Measurements from ENCODE around the gene PRKAR1B. TPM values are rescaled to one million over a fixed set of nuclear protein-coding genes. Genes with fewer than 3 reads are reported as not detected.

Gene PRKAR1B
- total and polyA plus RNA-seq, 2 donors: 12.3 to 13.7 TPM

- Histone ChIP-seq H3K4me1 (ENCODE audit: insufficient read depth) (no peaks in the 10 kb centered on the region), H3K27ac (ENCODE audit: low read depth) (no peak overlapping the region), H3K36me3 (ENCODE audit: insufficient read depth) (no peaks in the 10 kb centered on the region), H3K4me3 (ENCODE audit: low read depth, low read length) (no peak overlapping the region)
- DNase-seq (ENCODE audit: extremely low spot score): no peak
- WGBS: 71% methylated on average over 23 of the region's 23 CpGs
Observed at GRCh38 chr7:698515-699475, 28.3 kb downstream of the PRKAR1B start.

- no peak overlapping the region for H3K4me3 ChIP-seq (ENCODE audit: low read depth, low read length)
- H3K4me1 ChIP-seq (ENCODE audit: insufficient read depth): no peaks in the 10 kb centered on the region
- 72% methylated on average over 29 of the region's 29 CpGs for WGBS
- no peak for DNase-seq (ENCODE audit: extremely low spot score)
- H3K36me3 ChIP-seq (ENCODE audit: insufficient read depth): no peaks in the 10 kb centered on the region
- H3K27ac ChIP-seq (ENCODE audit: low read depth): no peak overlapping the region
Observed at GRCh38 chr7:696812-697551, 30.1 kb downstream of the PRKAR1B start.

GRCh38 chr7:696426-696811, 30.7 kb downstream of the PRKAR1B start:
- H3K36me3 ChIP-seq (ENCODE audit: insufficient read depth): no peaks in the 10 kb centered on the region
- DNase-seq (ENCODE audit: extremely low spot score): no peak
- WGBS: 93% methylated on average over 9 of the region's 9 CpGs
- H3K4me3 ChIP-seq (ENCODE audit: low read depth, low read length): no peak overlapping the region
- H3K4me1 ChIP-seq (ENCODE audit: insufficient read depth): no peaks in the 10 kb centered on the region
- H3K27ac ChIP-seq (ENCODE audit: low read depth): no peak overlapping the region

GRCh38 chr7:693280-693679, 33.8 kb downstream of the PRKAR1B start:
- WGBS: 94% methylated on average over 22 of the region's 22 CpGs
- Histone ChIP-seq H3K36me3 (ENCODE audit: insufficient read depth) (no peaks in the 10 kb centered on the region), H3K4me1 (ENCODE audit: insufficient read depth) (no peaks in the 10 kb centered on the region), H3K27ac (ENCODE audit: low read depth) (no peak overlapping the region), H3K4me3 (ENCODE audit: low read depth, low read length) (no peak overlapping the region)
- DNase-seq (ENCODE audit: extremely low spot score): no peak

DNA sequence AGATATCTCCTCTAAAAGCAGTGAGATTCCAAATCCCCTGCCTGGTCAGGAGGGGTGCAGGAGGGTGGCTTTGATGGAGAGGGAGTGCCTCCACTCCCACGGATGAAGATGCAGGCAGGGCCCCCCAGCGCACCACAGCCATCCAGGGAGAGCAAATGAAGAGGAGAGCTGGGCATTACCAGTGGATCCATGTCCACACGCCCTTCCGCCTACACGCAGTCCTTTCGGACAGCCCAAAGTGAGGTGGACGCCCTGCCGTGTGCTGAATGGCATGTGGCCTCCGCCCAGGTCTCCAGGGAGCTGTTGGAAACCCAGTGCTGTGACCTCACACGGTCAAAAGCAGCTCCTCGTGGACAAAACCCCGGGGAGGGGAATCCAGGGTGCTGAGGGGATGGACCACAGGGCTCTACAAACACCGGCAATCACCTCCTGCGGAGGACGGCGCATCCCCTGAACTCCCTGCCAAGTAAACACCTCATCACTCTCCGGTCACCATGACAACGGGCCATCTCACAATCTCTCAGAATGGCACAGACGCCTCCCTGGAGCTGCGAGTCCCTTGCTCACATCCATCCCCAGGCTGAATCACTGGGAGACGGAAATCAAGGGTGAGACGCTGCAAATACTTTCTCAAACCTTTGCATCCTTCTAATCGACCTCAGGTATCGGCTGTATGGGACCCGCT, 35.6 kb downstream of the PRKAR1B start:
- no peak for DNase-seq (ENCODE audit: extremely low spot score)
- no peak overlapping the region for H3K4me3 ChIP-seq (ENCODE audit: low read depth, low read length)
- H3K27ac ChIP-seq (ENCODE audit: low read depth): no peak overlapping the region
- no peaks in the 10 kb centered on the region for H3K4me1 ChIP-seq (ENCODE audit: insufficient read depth)
- WGBS: 96% methylated on average over 25 of the region's 25 CpGs
- no peaks in the 10 kb centered on the region for H3K36me3 ChIP-seq (ENCODE audit: insufficient read depth)

DNA sequence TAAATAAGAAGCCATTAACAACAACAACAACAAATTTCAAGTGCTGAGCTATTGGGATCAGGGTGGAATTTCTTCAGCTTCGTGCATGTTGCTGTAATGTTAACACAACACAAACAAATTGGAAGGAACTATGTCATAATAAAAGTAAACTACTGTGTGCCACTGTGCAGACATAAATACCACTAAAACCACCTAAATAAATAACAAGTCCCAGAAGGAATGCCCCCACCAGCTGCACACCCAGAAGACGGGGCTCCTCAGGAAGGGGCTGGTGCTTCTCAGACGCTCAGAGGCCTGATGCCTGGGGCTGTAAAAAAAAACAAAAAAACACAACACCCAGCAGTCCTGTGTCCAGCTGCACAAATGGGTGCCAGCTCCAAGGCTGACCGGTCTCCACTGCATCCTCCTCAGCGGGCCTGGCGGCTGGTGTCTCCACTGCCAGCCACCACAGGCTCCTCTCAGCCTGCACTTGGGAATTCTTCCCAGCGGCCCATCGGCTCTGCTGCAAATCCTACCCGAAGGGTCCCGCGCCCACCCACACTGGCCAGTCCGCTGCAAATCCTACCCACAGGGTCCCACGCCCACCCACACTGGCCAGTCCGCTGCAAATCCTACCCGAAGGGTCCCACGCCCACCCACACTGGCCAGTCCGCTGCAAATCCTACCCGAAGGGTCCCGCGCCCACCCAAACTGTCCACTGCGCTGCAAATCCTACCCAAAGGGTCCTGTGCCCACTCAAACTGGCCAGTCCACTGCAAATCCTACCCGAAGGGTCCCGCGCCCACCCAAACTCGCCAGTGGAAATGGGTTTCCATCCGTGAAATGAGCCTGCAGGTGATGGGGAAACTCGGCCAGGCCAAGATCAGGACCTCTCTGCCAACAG, 36.4 kb downstream of the PRKAR1B start:
- no peaks in the 10 kb centered on the region for H3K4me1 ChIP-seq (ENCODE audit: insufficient read depth)
- 97% methylated on average over 27 of the region's 27 CpGs for WGBS
- H3K27ac ChIP-seq (ENCODE audit: low read depth): no peak overlapping the region
- no peak overlapping the region for H3K4me3 ChIP-seq (ENCODE audit: low read depth, low read length)
- H3K36me3 ChIP-seq (ENCODE audit: insufficient read depth): no peaks in the 10 kb centered on the region
- no peak for DNase-seq (ENCODE audit: extremely low spot score)

GRCh38 chr7:685540-685939, 41.5 kb downstream of the PRKAR1B start:
- Histone ChIP-seq H3K4me1 (ENCODE audit: insufficient read depth) (no peaks in the 10 kb centered on the region), H3K27ac (ENCODE audit: low read depth) (no peak overlapping the region), H3K36me3 (ENCODE audit: insufficient read depth) (no peaks in the 10 kb centered on the region), H3K4me3 (ENCODE audit: low read depth, low read length) (no peak overlapping the region)
- WGBS: 96% methylated on average over 1 of the region's 1 CpG
- no peak for DNase-seq (ENCODE audit: extremely low spot score)

DNA sequence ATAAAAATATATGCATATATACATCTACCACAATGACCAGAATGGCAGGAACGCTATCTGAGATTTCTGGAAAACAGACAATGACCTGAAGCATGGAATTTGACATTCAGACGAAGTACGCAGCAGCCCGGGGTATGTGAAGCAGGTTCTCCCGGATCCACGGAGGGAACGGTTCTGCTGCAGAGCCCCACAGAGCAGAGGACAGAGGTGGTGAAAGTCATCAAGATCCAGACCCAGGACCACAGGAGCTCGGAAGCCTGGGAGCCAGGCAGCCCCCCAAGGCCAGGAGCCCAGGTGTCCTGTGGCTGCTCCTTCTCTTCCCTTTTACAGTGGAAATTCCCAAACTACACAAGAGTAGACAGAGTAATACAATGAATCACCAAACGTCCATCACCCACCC, 42.7 kb downstream of the PRKAR1B start:
- no peak for DNase-seq (ENCODE audit: extremely low spot score)
- WGBS: 96% methylated on average over 9 of the region's 9 CpGs
- H3K4me3 ChIP-seq (ENCODE audit: low read depth, low read length): no peak overlapping the region
- no peak overlapping the region for H3K27ac ChIP-seq (ENCODE audit: low read depth)
- H3K36me3 ChIP-seq (ENCODE audit: insufficient read depth): no peaks in the 10 kb centered on the region
- no peaks in the 10 kb centered on the region for H3K4me1 ChIP-seq (ENCODE audit: insufficient read depth)

- Histone ChIP-seq H3K4me1 (ENCODE audit: insufficient read depth) (no peaks in the 10 kb centered on the region), H3K4me3 (ENCODE audit: low read depth, low read length) (no peak overlapping the region), H3K27ac (ENCODE audit: low read depth) (no peak overlapping the region), H3K36me3 (ENCODE audit: insufficient read depth) (no peaks in the 10 kb centered on the region)
- DNase-seq (ENCODE audit: extremely low spot score): no peak
- 97% methylated on average over 19 of the region's 19 CpGs for WGBS
Observed at GRCh38 chr7:683526-684205, 43.4 kb downstream of the PRKAR1B start.

DNA sequence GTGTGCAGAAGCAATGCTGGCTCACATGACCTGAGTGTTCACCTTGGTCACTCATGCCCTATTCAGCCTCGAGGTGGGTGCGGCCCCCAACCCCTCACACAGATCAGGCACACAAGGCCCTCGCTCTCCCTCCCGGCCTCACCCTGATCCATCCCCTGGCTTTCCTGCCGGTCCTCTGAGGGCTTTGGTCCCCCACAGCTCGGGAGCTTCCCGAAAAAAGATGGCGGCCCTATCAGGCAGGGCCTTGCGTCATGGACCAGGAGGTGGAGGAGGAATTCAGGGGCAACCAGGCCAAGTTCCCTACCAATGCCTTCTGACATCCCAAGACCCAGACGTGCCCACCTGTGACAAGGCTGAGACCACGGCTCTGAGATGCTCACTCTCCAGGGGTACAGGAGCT, 44.3 kb downstream of the PRKAR1B start:
- Histone ChIP-seq H3K4me1 (ENCODE audit: insufficient read depth) (no peaks in the 10 kb centered on the region), H3K27ac (ENCODE audit: low read depth) (no peak overlapping the region), H3K4me3 (ENCODE audit: low read depth, low read length) (no peak overlapping the region), H3K36me3 (ENCODE audit: insufficient read depth) (no peaks in the 10 kb centered on the region)
- DNase-seq (ENCODE audit: extremely low spot score): no peak
- 96% methylated on average over 11 of the region's 11 CpGs for WGBS

DNA sequence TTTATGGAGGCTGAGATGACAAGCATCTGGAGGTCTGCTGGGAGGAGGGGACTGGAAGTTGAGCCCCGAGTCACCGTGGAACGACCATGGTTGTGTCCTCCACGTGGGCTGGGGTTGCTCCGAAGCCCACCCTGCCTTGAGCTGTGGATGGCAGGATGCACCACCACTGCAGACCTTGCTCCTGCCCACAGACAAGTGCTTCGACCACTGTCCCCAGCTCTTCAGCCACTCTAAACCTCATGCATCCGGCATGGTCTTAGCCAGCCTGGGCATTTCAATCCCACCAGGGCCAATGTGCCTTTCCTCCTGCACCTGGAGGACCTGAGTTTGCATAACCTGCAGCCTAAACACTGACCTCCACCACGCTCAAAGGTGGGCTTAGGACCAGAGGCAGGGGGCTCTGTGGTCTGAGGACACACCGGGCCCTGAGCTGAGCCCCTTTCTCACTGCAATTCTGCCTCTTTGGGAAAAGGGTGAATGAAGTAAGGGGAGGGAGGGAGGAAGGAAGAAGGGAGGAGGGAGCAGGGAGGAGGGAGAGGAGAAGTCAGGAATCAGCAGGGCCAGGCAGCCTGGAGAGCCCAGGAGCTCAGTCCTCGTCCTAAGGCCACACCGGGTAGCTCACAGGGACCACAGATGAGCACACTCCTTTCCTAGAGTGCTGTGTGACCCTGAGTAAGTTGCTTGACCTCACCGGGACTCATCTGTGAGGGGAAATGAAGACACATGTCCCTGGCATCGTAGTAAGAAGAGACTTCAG, 45.4 kb downstream of the PRKAR1B start:
- Histone ChIP-seq H3K4me3 (ENCODE audit: low read depth, low read length) (no peak overlapping the region), H3K4me1 (ENCODE audit: insufficient read depth) (no peaks in the 10 kb centered on the region), H3K27ac (ENCODE audit: low read depth) (no peak overlapping the region), H3K36me3 (ENCODE audit: insufficient read depth) (no peaks in the 10 kb centered on the region)
- no peak for DNase-seq (ENCODE audit: extremely low spot score)
- WGBS: 95% methylated on average over 13 of the region's 13 CpGs

Measured in urinary bladder (tissue), 4 donors.